GM12873 (cell line): ENCODE measurements around the gene ZFYVE21.

Experiments used
- TF ChIP-seq, protein P1 (sequence below): IDR thresholded peaks from 2 replicates; pipeline ENCODE4 v1.5.1; 2012; ENCODE audit warnings: low read depth, mild to moderate bottlenecking, moderate library complexity, low read length, control low read depth; ENCODE audit not compliant: insufficient read depth; ENCODE audit errors: missing control alignments

The ZFYVE21 gene

DNA sequence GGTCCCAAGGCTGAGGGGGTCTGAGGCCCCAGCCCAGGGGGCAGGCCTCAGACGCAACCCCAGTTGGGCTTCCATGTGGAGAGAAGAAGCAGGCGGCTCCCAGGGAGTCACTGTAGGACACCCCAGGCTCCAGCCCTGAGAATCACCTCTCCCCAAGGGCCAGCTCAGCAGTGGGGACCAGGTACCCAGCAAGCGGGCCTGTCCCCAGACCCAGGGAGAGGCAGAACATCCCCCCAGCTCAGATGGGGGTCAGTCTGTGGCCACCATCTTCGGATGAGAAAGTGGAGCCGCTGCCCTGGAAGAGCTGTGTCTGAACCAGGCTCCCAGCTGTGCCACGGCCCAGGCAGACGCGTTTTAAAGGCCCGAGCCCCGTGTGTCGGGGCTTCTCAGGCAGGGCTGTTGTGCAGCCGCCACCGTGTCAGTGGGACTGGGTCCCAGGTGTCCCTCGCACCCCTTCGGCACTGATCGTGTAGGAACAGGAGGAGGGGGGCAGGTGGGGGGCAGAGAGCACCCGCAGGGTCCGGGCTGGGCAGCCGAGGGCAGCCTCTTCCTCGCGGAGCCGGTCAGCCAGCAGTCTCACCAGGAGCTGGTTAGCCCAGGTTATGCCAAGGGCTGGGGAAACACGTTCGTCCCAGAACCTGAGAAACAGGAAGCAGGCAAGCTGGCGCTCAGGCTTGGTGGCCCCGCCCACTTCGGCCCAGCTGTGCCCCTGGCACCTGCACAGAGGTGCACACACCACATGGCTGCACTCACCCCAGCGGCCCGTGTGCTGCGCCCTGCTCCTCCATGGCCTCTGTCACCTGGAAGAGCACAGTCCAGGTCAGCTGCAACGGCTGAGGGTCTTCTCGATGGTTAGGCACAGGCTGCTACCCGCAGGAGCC lies 17.0 kb upstream of the ZFYVE21 start:
- TF ChIP-seq, protein P1, sequence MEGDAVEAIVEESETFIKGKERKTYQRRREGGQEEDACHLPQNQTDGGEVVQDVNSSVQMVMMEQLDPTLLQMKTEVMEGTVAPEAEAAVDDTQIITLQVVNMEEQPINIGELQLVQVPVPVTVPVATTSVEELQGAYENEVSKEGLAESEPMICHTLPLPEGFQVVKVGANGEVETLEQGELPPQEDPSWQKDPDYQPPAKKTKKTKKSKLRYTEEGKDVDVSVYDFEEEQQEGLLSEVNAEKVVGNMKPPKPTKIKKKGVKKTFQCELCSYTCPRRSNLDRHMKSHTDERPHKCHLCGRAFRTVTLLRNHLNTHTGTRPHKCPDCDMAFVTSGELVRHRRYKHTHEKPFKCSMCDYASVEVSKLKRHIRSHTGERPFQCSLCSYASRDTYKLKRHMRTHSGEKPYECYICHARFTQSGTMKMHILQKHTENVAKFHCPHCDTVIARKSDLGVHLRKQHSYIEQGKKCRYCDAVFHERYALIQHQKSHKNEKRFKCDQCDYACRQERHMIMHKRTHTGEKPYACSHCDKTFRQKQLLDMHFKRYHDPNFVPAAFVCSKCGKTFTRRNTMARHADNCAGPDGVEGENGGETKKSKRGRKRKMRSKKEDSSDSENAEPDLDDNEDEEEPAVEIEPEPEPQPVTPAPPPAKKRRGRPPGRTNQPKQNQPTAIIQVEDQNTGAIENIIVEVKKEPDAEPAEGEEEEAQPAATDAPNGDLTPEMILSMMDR: no peak

- TF ChIP-seq, protein P1: no peak
Observed at GRCh38 chr14:103699261-103699661, 16.3 kb upstream of the ZFYVE21 start.

GRCh38 chr14:103699901-103700752 lies 15.5 kb upstream of the ZFYVE21 start:
- TF ChIP-seq, protein P1: no peak

DNA sequence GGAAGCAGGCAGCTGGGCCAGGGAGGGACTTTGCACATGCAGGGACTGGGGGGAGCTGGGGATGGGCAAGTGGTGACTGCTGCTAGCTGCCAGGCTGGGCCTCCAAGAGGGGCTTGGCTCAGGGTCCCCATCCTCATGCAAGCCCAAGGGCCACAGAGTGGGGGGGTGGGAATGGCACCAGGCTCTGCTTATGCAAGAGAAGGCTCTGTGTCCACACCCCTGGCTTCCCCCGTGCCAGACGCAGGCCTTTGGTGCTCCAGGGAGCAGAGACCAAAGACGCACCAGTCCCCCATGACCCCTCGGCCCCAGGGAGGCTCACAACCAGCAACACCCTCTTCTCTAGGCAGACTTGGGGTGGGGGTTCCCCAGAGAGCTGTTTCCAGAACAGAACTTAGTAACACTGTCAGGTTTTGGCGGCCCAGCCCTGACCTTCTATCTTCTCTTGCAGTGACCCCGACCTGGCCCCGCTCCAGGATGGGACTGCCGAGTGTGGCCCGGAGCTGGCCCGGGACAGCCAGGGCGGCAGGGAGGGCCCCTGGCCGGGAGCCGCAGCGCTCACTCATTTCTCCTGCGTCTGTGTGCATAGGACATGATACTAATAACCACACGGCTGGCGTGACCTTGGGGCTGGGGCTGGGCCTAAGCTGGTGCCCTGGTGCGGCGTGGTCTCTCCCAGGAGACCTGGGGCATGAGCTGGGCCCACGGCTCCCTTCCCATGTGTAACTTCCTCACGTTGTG lies 14.7 kb upstream of the ZFYVE21 start:
- TF ChIP-seq, protein P1: no peak

DNA sequence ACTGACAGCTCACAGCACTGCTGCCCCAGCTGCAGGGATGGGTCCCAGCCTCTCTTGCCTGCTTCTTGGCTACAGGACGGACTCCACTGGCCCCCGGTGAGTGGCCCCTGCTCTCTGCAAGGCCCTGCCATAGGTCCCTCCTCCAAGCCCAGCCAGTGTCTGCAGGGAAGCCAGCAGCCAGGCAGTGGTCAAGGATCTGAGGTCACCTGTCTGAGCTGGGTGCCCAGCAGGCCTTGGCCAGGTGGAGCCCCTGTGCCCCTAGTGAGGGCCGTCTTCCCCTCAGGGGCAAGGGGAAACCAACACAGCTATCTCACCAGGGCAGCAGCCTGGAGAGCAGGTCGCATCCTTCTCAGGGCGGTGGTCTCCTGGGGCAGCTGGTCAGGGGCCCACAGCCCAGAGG lies 13.5 kb upstream of the ZFYVE21 start:
- TF ChIP-seq, protein P1: no peak

DNA sequence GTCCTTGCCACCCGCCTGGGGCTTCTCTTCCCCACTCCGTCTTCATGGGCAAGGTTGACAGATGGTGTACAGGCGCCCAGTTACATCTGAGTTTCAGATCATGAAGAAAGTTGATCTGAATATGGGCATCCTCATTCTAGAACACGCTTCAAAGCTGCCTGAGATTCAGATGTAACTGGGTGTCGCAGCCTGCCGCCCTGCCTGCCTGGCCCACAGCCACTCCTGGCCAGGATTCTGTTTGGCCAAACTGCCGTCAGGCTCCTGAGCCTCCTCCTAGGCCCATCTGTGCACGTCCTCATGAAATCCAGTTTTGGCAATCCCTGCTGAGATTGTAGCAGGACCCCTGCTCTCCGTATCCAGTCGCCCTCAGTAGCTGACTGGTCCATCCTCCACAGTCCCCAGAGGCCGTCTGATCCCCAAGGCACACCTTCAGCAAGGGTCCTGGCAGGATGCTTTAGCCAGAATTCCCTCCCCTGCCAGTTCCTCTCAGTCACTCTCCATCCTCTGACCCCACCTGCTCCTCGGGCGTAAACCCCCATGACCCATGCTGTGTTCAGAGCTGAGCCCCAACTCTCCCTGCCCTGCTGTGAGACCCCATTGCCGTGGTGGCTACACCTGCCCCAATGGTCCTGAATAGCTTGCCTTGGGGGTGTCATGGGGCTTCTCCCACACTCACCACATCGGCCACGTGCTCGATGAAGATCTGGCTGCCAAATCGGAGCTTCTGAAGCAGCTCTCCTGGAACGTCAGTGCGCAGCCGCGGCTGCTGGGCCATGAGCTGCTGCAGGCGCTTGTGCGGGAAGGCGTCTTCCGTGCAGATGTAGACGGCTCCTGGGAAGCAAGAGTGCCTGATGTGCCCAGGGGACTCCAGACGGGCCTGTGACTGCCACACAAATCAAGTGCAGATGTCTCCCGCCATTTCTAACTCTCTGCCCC lies 12.8 kb upstream of the ZFYVE21 start:
- TF ChIP-seq, protein P1: no peak
